Mammary epithelial cell (primary cell): Measurements from ENCODE around the gene ANKRD6.

Experiments
- EZH2 ChIP-seq: IDR thresholded peaks from 2 replicates; pipeline ENCODE4 v1.6.1; 2012; ENCODE audit warnings: low read length, inconsistent platforms, borderline replicate concordance
- TF ChIP-seq, protein P1 (sequence below), 2 donors: IDR thresholded peaks in 1 of 2; conservative IDR thresholded peaks in 1 of 2; 2 replicates each; pipeline ENCODE4 v1.5.1; 2011 to 2012; ENCODE audit warnings: inconsistent platforms in 2 of 2, low read length in 2 of 2, mild to moderate bottlenecking in 2 of 2, control low read depth in 1 of 2, low read depth in 1 of 2; ENCODE audit not compliant: insufficient read depth in 1 of 2; ENCODE audit errors: extremely low read depth in 1 of 2

DNA sequence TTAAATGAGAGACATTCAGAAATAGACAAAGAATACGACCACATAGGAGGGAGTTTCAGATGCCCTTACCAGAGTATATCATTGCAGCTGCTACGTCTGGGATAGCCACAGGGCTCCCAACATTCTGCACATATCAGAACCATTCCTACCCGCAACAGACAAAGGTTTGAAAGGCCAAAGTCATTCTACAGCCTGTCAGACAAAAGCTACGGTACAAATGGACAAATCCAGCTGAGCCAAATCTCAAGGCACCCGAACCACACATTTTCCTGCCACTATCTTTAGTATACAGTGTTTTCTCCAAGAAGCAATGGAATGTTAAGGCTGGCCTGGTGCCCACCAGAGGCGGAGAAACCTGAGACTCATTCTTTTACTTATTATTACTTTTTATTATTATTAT is 236.1 kb downstream of the ANKRD6 start:
- no peak for TF ChIP-seq EZH2
- TF ChIP-seq, protein P1, sequence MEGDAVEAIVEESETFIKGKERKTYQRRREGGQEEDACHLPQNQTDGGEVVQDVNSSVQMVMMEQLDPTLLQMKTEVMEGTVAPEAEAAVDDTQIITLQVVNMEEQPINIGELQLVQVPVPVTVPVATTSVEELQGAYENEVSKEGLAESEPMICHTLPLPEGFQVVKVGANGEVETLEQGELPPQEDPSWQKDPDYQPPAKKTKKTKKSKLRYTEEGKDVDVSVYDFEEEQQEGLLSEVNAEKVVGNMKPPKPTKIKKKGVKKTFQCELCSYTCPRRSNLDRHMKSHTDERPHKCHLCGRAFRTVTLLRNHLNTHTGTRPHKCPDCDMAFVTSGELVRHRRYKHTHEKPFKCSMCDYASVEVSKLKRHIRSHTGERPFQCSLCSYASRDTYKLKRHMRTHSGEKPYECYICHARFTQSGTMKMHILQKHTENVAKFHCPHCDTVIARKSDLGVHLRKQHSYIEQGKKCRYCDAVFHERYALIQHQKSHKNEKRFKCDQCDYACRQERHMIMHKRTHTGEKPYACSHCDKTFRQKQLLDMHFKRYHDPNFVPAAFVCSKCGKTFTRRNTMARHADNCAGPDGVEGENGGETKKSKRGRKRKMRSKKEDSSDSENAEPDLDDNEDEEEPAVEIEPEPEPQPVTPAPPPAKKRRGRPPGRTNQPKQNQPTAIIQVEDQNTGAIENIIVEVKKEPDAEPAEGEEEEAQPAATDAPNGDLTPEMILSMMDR (conservative IDR thresholded peaks at IDR 0.05 in 1 of 2, IDR thresholded peaks at IDR 0.05 in 1 of 2; ENCODE audit: extremely low read depth in 1 of 2, insufficient read depth in 1 of 2, low read depth in 1 of 2, low read length in 2 of 2): no peak
